HEK293 (cell line): Measurements from ENCODE around the gene IRF8.

Experiments
- BCL6B ChIP-seq: fragments of 450-650 bp; formaldehyde crosslinking; IDR thresholded peaks from 2 replicates; pipeline ENCODE4 v1.5.1; 2017; ENCODE audit warnings: missing biosample characterization, missing genetic modification characterization
- CTCF ChIP-seq: fragments of 450-650 bp; formaldehyde crosslinking; IDR thresholded peaks from 2 replicates; pipeline ENCODE4 v1.5.1; 2016; ENCODE audit warnings: missing biosample characterization, missing genetic modification characterization
- ZBTB10 ChIP-seq: fragments of 450-650 bp; formaldehyde crosslinking; IDR thresholded peaks from 2 replicates; pipeline ENCODE4 v1.5.1; 2016; ENCODE audit warnings: missing biosample characterization, missing genetic modification characterization
- ZFP37 ChIP-seq: fragments of 450-650 bp; formaldehyde crosslinking; IDR thresholded peaks from 2 replicates; pipeline ENCODE4 v1.5.1; 2016; ENCODE audit warnings: missing biosample characterization, missing genetic modification characterization
- ZNF24 ChIP-seq: fragments of 450-650 bp; formaldehyde crosslinking; IDR thresholded peaks from 2 replicates; pipeline ENCODE4 v1.5.1; 2016; ENCODE audit warnings: missing biosample characterization, missing genetic modification characterization
- ZNF311 ChIP-seq: fragments of 450-650 bp; formaldehyde crosslinking; IDR thresholded peaks from 2 replicates; pipeline ENCODE4 v1.5.1; 2017; ENCODE audit warnings: missing biosample characterization, missing genetic modification characterization, borderline replicate concordance
- ZNF544 ChIP-seq: fragments of 450-650 bp; formaldehyde crosslinking; IDR thresholded peaks from 2 replicates; pipeline ENCODE4 v1.5.0; 2017; ENCODE audit warnings: missing biosample characterization, missing genetic modification characterization
- ZNF549 ChIP-seq: fragments of 450-650 bp; IDR thresholded peaks from 2 replicates; pipeline ENCODE4 v1.5.1; 2018; ENCODE audit warnings: missing biosample characterization, missing genetic modification characterization, mild to moderate bottlenecking, inconsistent platforms, moderate library complexity

- TF ChIP-seq ZFP37 (tag by site-specific recombination) (no peak), CTCF (tag by site-specific recombination) (no peak), ZNF549 (no peak), ZNF24 (tag by site-specific recombination) (no peak), ZNF311 (tag by site-specific recombination) (no peak), ZBTB10 (no peak), ZNF544 (tag by site-specific recombination) (no peak), BCL6B (tag by site-specific recombination) (no peak)
Measured at GRCh38 chr16:85969159-85969558, 70.2 kb downstream of the IRF8 start.
